HCT116 (cell line): Measurements from ENCODE around the gene MAP2K5.

Experiments used
- EZH2phosphoT487 ChIP-seq: fragments of 200-600 bp; IDR thresholded peaks from 2 replicates; pipeline ENCODE4 v1.6.1; 2018; ENCODE audit warnings: antibody characterized with exemption, borderline replicate concordance
- TF ChIP-seq, protein P1 (sequence below), 3 experiments: fragments of 200-600 bp in 1 of 3; sonication (generic) in 1 of 3; IDR thresholded peaks in 2 of 3; conservative IDR thresholded peaks in 1 of 3; 2 replicates each; pipeline ENCODE4 v1.5.1; 2012 to 2017; ENCODE audit warnings: low read depth in 2 of 3, low read length in 2 of 3, antibody characterized with exemption in 1 of 3, borderline replicate concordance in 1 of 3, control low read depth in 1 of 3, mild to moderate bottlenecking in 1 of 3, mixed read lengths in 1 of 3, mixed run types in 1 of 3, moderate library complexity in 1 of 3; ENCODE audit not compliant: insufficient read depth in 1 of 3

DNA sequence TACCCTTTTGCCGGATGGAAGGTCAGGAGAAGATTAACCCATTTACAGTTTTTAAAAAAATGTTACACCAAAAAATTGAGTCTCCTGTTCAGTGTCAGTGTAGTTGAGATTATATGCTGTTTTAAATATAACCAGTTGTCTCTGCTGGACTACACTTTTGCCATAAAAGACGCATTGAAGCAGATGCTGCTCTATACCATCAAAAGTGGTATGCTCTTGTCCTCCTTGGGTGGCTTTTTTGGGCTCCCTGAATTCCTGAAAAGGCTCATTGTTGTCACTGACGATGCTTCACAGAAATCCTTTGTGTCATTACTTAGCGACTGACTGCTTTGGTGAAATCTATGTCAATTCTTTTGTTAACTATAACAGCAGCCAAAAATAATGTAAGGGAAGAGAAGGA lies 148.9 kb downstream of the MAP2K5 start:
- no peak for TF ChIP-seq EZH2phosphoT487
- TF ChIP-seq, protein P1, sequence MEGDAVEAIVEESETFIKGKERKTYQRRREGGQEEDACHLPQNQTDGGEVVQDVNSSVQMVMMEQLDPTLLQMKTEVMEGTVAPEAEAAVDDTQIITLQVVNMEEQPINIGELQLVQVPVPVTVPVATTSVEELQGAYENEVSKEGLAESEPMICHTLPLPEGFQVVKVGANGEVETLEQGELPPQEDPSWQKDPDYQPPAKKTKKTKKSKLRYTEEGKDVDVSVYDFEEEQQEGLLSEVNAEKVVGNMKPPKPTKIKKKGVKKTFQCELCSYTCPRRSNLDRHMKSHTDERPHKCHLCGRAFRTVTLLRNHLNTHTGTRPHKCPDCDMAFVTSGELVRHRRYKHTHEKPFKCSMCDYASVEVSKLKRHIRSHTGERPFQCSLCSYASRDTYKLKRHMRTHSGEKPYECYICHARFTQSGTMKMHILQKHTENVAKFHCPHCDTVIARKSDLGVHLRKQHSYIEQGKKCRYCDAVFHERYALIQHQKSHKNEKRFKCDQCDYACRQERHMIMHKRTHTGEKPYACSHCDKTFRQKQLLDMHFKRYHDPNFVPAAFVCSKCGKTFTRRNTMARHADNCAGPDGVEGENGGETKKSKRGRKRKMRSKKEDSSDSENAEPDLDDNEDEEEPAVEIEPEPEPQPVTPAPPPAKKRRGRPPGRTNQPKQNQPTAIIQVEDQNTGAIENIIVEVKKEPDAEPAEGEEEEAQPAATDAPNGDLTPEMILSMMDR (IDR thresholded peaks at IDR 0.05 in 2 of 3, conservative IDR thresholded peaks at IDR 0.05 in 1 of 3; ENCODE audit: borderline replicate concordance in 1 of 3, insufficient read depth in 1 of 3, low read depth in 2 of 3, low read length in 2 of 3): no peak
